HUES6 (cell line): ENCODE measurements around the gene HIBADH.

Source experiments
- H3K27ac ChIP-seq: 2 replicates; pipeline ENCODE4 v1.7.0; 2013; ENCODE audit warnings: low read depth, mild to moderate bottlenecking, low read length, inconsistent platforms
- H3K27me3 ChIP-seq: 2 replicates; pipeline ENCODE4 v1.6.1; 2013; ENCODE audit warnings: low read length; ENCODE audit not compliant: control insufficient read depth, insufficient read depth
- H3K36me3 ChIP-seq: 2 replicates; pipeline ENCODE4 v1.6.1; 2013; ENCODE audit warnings: low read length; ENCODE audit not compliant: control insufficient read depth, insufficient read depth
- H3K4me1 ChIP-seq: 2 replicates; pipeline ENCODE4 v1.6.1; 2013; ENCODE audit warnings: low read length; ENCODE audit not compliant: control insufficient read depth, insufficient read depth
- H3K4me3 ChIP-seq: 2 replicates; pipeline ENCODE4 v1.5.1; 2013; ENCODE audit warnings: low read depth, low read length
- H3K9ac ChIP-seq: one replicate; pipeline ENCODE4 v1.6.1; 2013; ENCODE audit warnings: mild to moderate bottlenecking, low read length
- H3K9me3 ChIP-seq: 2 replicates; pipeline ENCODE4 v1.6.1; 2013; ENCODE audit warnings: low read depth, low read length; ENCODE audit not compliant: control insufficient read depth, insufficient read depth

HIBADH gene

GRCh38 chr7:27601217-27601616, 61.5 kb downstream of the HIBADH start:
- H3K9me3 ChIP-seq, result no peaks in the 10 kb centered on the region
- peaks cover 48% of the 10 kb centered on the region for H3K4me1 ChIP-seq
- H3K4me3 ChIP-seq, result no peak overlapping the region
- no peaks in the 10 kb centered on the region for H3K36me3 ChIP-seq
- no peak overlapping the region for H3K9ac ChIP-seq
- no peaks in the 10 kb centered on the region for H3K27me3 ChIP-seq
- no peak overlapping the region; the same call in 1 of the 2 replicates for H3K27ac ChIP-seq

DNA sequence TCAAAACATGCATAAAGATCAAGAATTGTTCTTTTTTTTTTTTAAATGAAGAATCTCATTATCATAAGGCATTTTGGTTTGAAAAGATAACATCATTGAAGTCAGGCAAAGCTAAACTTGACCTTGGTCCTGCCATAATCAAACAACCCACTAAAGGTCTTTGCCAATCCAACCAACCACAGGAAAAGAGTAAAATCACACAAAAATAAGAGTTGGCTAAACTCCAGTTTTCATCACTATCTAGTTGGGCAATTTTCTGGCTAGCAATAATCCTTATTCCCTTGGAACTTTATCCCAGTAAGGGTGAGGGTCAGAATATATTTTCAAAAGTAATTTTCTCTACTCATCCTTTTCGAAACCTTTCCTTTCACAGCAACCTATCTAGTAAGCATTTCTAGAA, 62.4 kb downstream of the HIBADH start:
- H3K4me1 ChIP-seq, result peaks cover 39% of the 10 kb centered on the region
- H3K4me3 ChIP-seq, result no peak overlapping the region

DNA sequence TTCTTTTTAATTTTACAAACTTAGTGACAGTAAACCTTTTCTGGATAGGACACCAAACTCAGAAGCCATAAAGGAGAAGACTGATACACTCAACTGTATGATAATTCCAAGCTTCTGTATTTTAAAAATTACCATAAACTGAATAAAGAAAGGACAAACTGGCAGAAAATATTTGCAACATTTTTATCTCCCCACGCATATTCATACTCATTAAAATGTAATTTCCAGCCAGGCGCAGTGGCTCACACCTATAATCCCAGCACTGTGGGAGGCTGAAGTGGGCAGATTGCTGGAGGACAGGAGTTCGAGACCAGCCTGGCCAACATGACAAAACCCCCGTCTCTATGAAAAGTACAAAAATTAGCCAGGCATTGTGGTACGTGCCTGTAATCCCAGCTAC, 67.7 kb downstream of the HIBADH start:
- Histone ChIP-seq H3K27me3 (no peaks in the 10 kb centered on the region), H3K4me1 (peaks cover 14% of the 10 kb centered on the region), H3K27ac (no peak overlapping the region), H3K36me3 (no peaks in the 10 kb centered on the region), H3K4me3 (no peak overlapping the region), H3K9ac (no peak overlapping the region), H3K9me3 (no peaks in the 10 kb centered on the region)

More for the DNA sequence above, 62.4 kb downstream of the HIBADH start:
- Histone ChIP-seq H3K36me3 (no peaks in the 10 kb centered on the region), H3K27me3 (no peaks in the 10 kb centered on the region), H3K9ac (no peak overlapping the region), H3K9me3 (no peaks in the 10 kb centered on the region), H3K27ac (no peak overlapping the region)

- no peaks in the 10 kb centered on the region for H3K27me3 ChIP-seq
- H3K4me1 ChIP-seq, result peaks cover 14% of the 10 kb centered on the region; the same call in 1 of the 2 replicates
- no peak overlapping the region for H3K9ac ChIP-seq
- no peak overlapping the region for H3K4me3 ChIP-seq
- no peaks in the 10 kb centered on the region for H3K36me3 ChIP-seq
- no peak overlapping the region for H3K27ac ChIP-seq
- no peaks in the 10 kb centered on the region for H3K9me3 ChIP-seq
Measured at GRCh38 chr7:27593226-27593625, 69.5 kb downstream of the HIBADH start.

DNA sequence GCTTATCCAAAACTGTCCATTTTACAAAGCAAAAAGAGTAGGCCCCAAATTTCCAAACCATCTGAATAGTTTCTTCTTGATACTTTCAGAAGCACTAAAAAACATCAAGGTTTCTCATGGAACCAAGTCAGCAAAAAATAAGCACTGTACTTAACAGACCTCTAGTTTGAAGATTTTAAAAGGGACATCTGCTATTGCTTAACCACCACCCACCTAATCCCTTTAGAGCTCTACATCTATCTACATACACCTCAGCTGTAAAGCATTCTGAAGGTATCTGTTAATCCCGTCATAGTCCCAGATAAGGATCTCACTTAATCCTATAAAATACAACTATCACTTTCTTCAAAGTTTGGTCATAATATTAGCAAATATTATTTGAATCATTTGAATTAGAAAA, 72.3 kb downstream of the HIBADH start:
- H3K4me1 ChIP-seq, result peaks cover 30% of the 10 kb centered on the region
- no peaks in the 10 kb centered on the region for H3K9me3 ChIP-seq
- H3K9ac ChIP-seq, result no peak overlapping the region
- H3K36me3 ChIP-seq, result no peaks in the 10 kb centered on the region
- no peaks in the 10 kb centered on the region for H3K27me3 ChIP-seq
- H3K4me3 ChIP-seq, result no peak overlapping the region
- no peak overlapping the region for H3K27ac ChIP-seq

DNA sequence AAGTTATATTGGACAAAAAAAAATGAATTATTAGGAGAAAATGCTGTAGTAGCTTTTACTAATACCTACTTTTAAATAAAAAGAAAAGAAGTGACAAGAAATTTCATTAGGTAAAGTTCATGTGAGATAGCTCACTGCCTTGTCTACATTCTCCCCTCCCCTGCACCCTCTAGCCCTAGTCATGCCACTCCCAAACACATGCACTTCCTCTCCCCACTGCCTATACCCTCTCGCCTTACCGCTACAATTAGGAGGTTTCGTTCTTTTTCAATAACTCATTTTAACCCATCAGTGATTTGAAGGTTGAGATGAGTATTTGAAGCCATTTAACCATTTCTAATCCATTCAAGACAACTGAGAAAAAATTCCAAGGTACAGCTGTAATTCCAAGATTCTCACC, 75.3 kb downstream of the HIBADH start:
- Histone ChIP-seq H3K9me3 (no peaks in the 10 kb centered on the region), H3K4me3 (no peak overlapping the region), H3K27ac (no peak overlapping the region), H3K4me1 (peaks cover 25% of the 10 kb centered on the region), H3K27me3 (no peaks in the 10 kb centered on the region), H3K36me3 (no peaks in the 10 kb centered on the region), H3K9ac (no peak overlapping the region)

DNA sequence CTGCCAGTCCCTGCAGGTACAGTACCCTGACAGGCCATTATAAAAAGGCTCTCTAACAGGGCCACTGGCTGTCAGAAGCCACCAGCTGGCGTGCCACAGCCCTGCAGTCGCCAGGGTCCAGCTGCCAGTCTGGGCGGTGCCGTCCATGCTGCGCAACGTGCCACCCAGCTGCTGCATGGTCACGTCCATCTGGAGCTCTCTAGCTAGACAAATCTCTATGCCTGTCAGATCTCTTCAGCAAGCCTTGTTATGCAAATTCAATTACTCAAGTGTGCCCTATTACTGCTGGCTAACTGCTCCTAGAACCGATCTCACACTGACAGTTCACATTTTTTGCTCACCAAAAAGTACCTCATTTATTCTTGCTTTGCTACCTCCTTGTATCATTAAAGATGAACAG, 75.9 kb downstream of the HIBADH start:
- Histone ChIP-seq H3K36me3 (no peaks in the 10 kb centered on the region), H3K4me3 (no peak overlapping the region), H3K4me1 (peaks cover 19% of the 10 kb centered on the region), H3K9ac (no peak overlapping the region), H3K9me3 (no peaks in the 10 kb centered on the region), H3K27me3 (no peaks in the 10 kb centered on the region), H3K27ac (no peak overlapping the region)

DNA sequence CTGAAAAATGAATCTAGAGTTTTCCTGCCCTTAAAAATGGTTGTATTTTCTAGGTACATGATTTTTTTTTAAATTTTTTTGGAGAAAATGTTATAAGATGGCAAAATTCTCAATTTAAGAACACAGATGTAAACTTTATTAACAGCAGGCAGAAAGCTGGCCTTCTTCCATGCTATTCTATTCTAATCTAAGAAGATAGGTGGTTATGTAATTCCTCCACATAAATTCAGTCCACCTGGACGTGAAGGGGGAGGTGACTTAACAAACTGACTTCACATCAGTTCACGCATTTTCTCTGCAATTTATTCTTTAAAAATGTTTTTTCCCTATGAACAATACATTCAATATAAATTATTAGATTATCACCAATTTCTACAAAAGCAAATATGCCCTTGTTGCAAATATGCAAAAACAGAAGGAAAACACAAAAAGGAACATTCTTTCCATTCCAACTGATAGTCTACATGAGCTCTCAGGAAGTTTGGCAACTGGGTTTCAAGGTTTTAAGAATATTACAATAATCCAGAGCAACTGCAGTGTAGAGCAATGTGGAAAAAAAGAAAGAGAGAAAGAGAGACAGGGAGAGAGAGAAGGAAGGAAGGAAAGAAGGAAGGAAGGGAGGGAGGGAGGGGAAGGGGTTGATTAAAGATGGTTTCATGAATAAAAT, 76.8 kb downstream of the HIBADH start:
- H3K4me1 ChIP-seq, result peaks cover 17% of the 10 kb centered on the region
- no peak overlapping the region for H3K9ac ChIP-seq
- H3K27ac ChIP-seq, result no peak overlapping the region
- H3K27me3 ChIP-seq, result no peaks in the 10 kb centered on the region
- no peak overlapping the region for H3K4me3 ChIP-seq
- no peaks in the 10 kb centered on the region for H3K9me3 ChIP-seq
- no peaks in the 10 kb centered on the region for H3K36me3 ChIP-seq

DNA sequence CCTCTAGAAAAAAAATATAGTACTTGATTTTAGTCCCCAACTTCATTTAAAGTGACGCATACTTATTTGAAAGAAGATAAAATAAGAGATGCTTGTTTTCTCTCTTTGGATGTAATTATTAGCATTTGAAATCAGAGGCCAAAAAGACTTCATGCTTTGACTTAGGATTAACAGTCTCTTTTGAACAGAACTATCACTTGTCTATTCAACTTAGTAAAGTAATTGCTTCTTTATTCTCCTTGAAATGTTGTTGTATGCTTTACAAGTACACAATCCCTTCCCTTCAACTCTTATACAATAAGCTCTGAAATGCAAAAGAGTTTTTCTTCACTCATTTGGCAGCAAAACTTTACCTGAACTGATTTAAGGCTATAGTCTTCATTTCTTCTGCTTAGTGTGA, 80.8 kb downstream of the HIBADH start:
- H3K4me1 ChIP-seq, result peaks cover 6% of the 10 kb centered on the region

GRCh38 chr7:27581119-27581518, 81.6 kb downstream of the HIBADH start:
- H3K9me3 ChIP-seq, result no peaks in the 10 kb centered on the region
- H3K4me1 ChIP-seq, result peaks cover under 1% of the 10 kb centered on the region; the same call in 1 of the 2 replicates
- no peak overlapping the region for H3K4me3 ChIP-seq

More for the DNA sequence above, 80.8 kb downstream of the HIBADH start:
- no peaks in the 10 kb centered on the region for H3K9me3 ChIP-seq
- no peaks in the 10 kb centered on the region for H3K27me3 ChIP-seq
- H3K9ac ChIP-seq, result no peak overlapping the region
- no peaks in the 10 kb centered on the region for H3K36me3 ChIP-seq
- H3K27ac ChIP-seq, result no peak overlapping the region
- H3K4me3 ChIP-seq, result no peak overlapping the region

DNA sequence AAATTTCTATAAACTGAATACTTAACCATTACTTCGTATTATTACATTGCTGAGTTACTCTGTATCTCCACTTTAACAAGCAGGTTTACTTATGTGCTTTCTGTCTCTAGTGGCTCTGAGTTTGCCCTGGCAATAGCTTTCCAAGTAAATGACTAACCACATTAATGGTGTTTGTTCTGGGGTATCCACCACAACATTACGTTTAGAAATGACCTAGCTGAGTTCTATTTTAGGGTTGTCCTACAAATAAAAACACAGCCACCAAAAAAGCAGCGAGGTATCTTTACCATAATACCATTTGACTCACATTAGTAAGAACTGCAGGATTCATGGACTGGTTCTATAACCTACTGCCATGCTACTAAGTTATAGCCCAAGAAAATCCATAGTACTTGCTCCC, 83.1 kb downstream of the HIBADH start:
- no peak overlapping the region for H3K27ac ChIP-seq
- no peak overlapping the region for H3K9ac ChIP-seq
- H3K4me3 ChIP-seq, result no peak overlapping the region
- H3K4me1 ChIP-seq, result peaks cover 7% of the 10 kb centered on the region
- no peaks in the 10 kb centered on the region for H3K36me3 ChIP-seq
- H3K9me3 ChIP-seq, result no peaks in the 10 kb centered on the region
- H3K27me3 ChIP-seq, result no peaks in the 10 kb centered on the region

More at GRCh38 chr7:27581119-27581518, 81.6 kb downstream of the HIBADH start:
- H3K27me3 ChIP-seq, result no peaks in the 10 kb centered on the region
- H3K27ac ChIP-seq, result no peak overlapping the region
- H3K36me3 ChIP-seq, result no peaks in the 10 kb centered on the region
- H3K9ac ChIP-seq, result no peak overlapping the region
